OCI-LY7 (cell line): ENCODE results near the gene ARHGAP33. TPM values are rescaled to one million over a fixed set of nuclear protein-coding genes. Genes with fewer than 3 reads are reported as not detected.

ENCODE experiments used
- BruUV-seq: library from RNA; stranded (reverse); fragments of 400-500 nt; replicated peaks from 2 replicates; lab custom pipeline; 2021; lab: Mats Ljungman, UMichigan
- CTCF ChIA-PET: fragments of 300-600 bp; sonication (Branson Sonifier 250); formaldehyde crosslinking; loops from one replicate; lab custom pipeline; 2022; ENCODE audit warnings: antibody characterized with exemption; ENCODE audit not compliant: unreplicated experiment; lab: Charles Lee
- POLR2A ChIA-PET: fragments of 300-600 bp; sonication (Branson Sonifier 250); formaldehyde crosslinking; loops from one replicate; lab custom pipeline; 2022; ENCODE audit warnings: antibody characterized with exemption; lab: Charles Lee
- DNase-seq: peaks from one replicate; pipeline ENCODE4 v3.0.0-alpha.2; 2015; ENCODE audit warnings: low spot score
- H2AFZ ChIP-seq: fragments of 200-600 bp; sonication (generic), shearing (Covaris generic); 2 replicates; pipeline ENCODE4 v1.6.1; 2014; ENCODE audit warnings: mild to moderate bottlenecking, antibody characterized with exemption, low read length, moderate library complexity
- H3K27ac ChIP-seq: fragments of 200-600 bp; sonication (generic); 2 replicates; pipeline ENCODE4 v1.5.1; 2014; ENCODE audit warnings: mixed run types, low read depth, mild to moderate bottlenecking, moderate library complexity, low read length, inconsistent platforms; ENCODE audit not compliant: poor library complexity, severe bottlenecking
- H3K36me3 ChIP-seq: fragments of 200-600 bp; sonication (generic); 2 replicates; pipeline ENCODE4 v1.6.1; 2014; ENCODE audit warnings: mild to moderate bottlenecking, antibody characterized with exemption, low read length, moderate library complexity, mixed read lengths; ENCODE audit not compliant: insufficient read depth
- H3K4me1 ChIP-seq: fragments of 200-600 bp; sonication (generic); 2 replicates; pipeline ENCODE4 v1.5.1; 2014; ENCODE audit warnings: mild to moderate bottlenecking, low read length; ENCODE audit not compliant: insufficient read depth, poor library complexity, severe bottlenecking
- H3K4me2 ChIP-seq: fragments of 200-600 bp; sonication (generic); 2 replicates; pipeline ENCODE4 v1.6.1; 2014; ENCODE audit warnings: mild to moderate bottlenecking, low read length
- H3K4me3 ChIP-seq: fragments of 200-600 bp; sonication (generic); 2 replicates; pipeline ENCODE4 v1.5.1; 2014; ENCODE audit warnings: mild to moderate bottlenecking, low read depth, low read length; ENCODE audit not compliant: poor library complexity, severe bottlenecking
- H3K79me2 ChIP-seq: fragments of 200-600 bp; sonication (generic); 2 replicates; pipeline ENCODE4 v1.6.1; 2016; ENCODE audit warnings: low read depth, mild to moderate bottlenecking, low read length, moderate library complexity, mixed read lengths; ENCODE audit not compliant: insufficient read depth
- H3K9me2 ChIP-seq: fragments of 200-600 bp; sonication (generic); 2 replicates; pipeline ENCODE4 v1.6.1; 2016; ENCODE audit warnings: mild to moderate bottlenecking, low read length, mixed read lengths; ENCODE audit not compliant: insufficient read depth
- H3K9me3 ChIP-seq: fragments of 200-600 bp; sonication (generic); 2 replicates; pipeline ENCODE4 v1.6.1; 2014; ENCODE audit warnings: mild to moderate bottlenecking, mixed run types, low read length, mixed read lengths
- H4K20me1 ChIP-seq: fragments of 200-600 bp; sonication (generic); 2 replicates; pipeline ENCODE4 v1.6.1; 2014; ENCODE audit warnings: mild to moderate bottlenecking, antibody characterized with exemption, low read length, moderate library complexity, mixed read lengths; ENCODE audit not compliant: insufficient read depth
- CTCF ChIP-seq: fragments of 200-600 bp; sonication (generic); conservative IDR thresholded peaks from 2 replicates; pipeline ENCODE4 v1.5.1; 2014; ENCODE audit warnings: mild to moderate bottlenecking, antibody characterized with exemption, low read length, moderate library complexity, mixed read lengths
- EZH2phosphoT487 ChIP-seq: fragments of 200-600 bp; sonication (generic); IDR thresholded peaks from 2 replicates; pipeline ENCODE4 v1.6.1; 2018; ENCODE audit warnings: low read depth, borderline replicate concordance, mild to moderate bottlenecking, mixed run types, antibody characterized with exemption, low read length, moderate library complexity, mixed read lengths
- intact Hi-C: fragments of 100-400 bp; cut with micrococcal nuclease; formaldehyde crosslinking; loops from one replicate; pipeline ENCODE4 v1.10.0; 2022; ENCODE audit not compliant: unreplicated experiment
- total RNA-seq, 2 experiments: library from RNA; depleted of rRNA in 1 of 2; stranded (reverse); fragments of >200 nt in 1 of 2; shearing (Covaris generic) in 1 of 2; gene quantifications; 2 replicates each; pipeline ENCODE4 v1.2.3, GENCODE V29; 2014 to 2022

ARHGAP33 gene
- total RNA-seq, 2 experiments from 2014 or later = 15.1 to 94.6 TPM

GRCh38 chr19:35755131-35755549 is 20.2 kb upstream of the ARHGAP33 start:
- ChIA-PET CTCF (no interaction called here), POLR2A (no interaction called here)
- Histone ChIP-seq H3K4me3 (no peak overlapping the region), H3K4me1 (peaks cover 21% of the 10 kb centered on the region), H3K36me3 (peaks cover 11% of the 10 kb centered on the region), H3K9me3 (no peaks in the 10 kb centered on the region), H3K4me2 (no peak overlapping the region), H4K20me1 (no peaks in the 10 kb centered on the region), H3K79me2 (peaks cover 13% of the 10 kb centered on the region; the same call in 1 of the 2 replicates), H2AFZ (no peak overlapping the region), H3K9me2 (no peaks in the 10 kb centered on the region), H3K27ac (no peak overlapping the region)
- no peak for DNase-seq
- intact Hi-C loops = loop anchor here (5.0 kb wide), 2 partner anchors 38 to 147 kb away; partner anchors contain the start of genes HCST, KMT2B and NFKBID
- TF ChIP-seq EZH2phosphoT487 = no peak
- no peak for TF ChIP-seq CTCF
- no TSS peak for BruUV-seq

- ChIA-PET POLR2A (no interaction called here), CTCF (no interaction called here)
- intact Hi-C loops = loop anchor here (5.0 kb wide), 2 partner anchors 38 to 147 kb away; partner anchors contain the start of genes HCST, KMT2B and NFKBID
- no peak overlapping the region for H3K27ac ChIP-seq
- no peaks in the 10 kb centered on the region for H4K20me1 ChIP-seq
- BruUV-seq = no TSS peak
- no peak for TF ChIP-seq EZH2phosphoT487
- TF ChIP-seq CTCF = no peak
- no peaks in the 10 kb centered on the region for H3K9me2 ChIP-seq
- no peak overlapping the region for H3K4me3 ChIP-seq
- 0 out of 2 replicates have a peak, but pooled peaks cover 6% of the 10 kb centered on the region for H3K9me3 ChIP-seq
- H2AFZ ChIP-seq = no peak overlapping the region
- peaks cover 17% of the 10 kb centered on the region for H3K36me3 ChIP-seq
- no peak for DNase-seq
- H3K4me2 ChIP-seq = no peak overlapping the region
- H3K79me2 ChIP-seq = peaks cover 13% of the 10 kb centered on the region; the same call in 1 of the 2 replicates
- H3K4me1 ChIP-seq = peaks cover 21% of the 10 kb centered on the region
These were observed 19.6 kb upstream of the ARHGAP33 start for GRCh38 chr19:35755550-35756376.
